Mucosa of descending colon (tissue), 3 donors: ENCODE data around the gene NRG4. TPM values are rescaled to one million over a fixed set of nuclear protein-coding genes. Genes with fewer than 3 reads are reported as not detected.
"Not testable (repeated sequence)": the region's sequence is repeated elsewhere in the genome, so short reads cannot be mapped to it uniquely, and the experiment has no call there.

Experiments used
- ATAC-seq: fragments of 200-7000 bp; cut with Tn5 transposase; one replicate; pipeline ENCODE4 v1.9.1; 2020; ENCODE audit warnings: mild to moderate bottlenecking, moderate library complexity
- DNase-seq, 3 donors: peaks; one replicate each; pipeline ENCODE4 v3.0.0-alpha.2; 2020
- H3K36me3 ChIP-seq: fragments of 200-600 bp; one replicate; pipeline ENCODE4 v1.8.0; 2021; ENCODE audit warnings: low read depth, mild to moderate bottlenecking
- H3K4me1 ChIP-seq: fragments of 200-600 bp; one replicate; pipeline ENCODE4 v1.8.0; 2021; ENCODE audit warnings: low read depth, mild to moderate bottlenecking
- H3K4me3 ChIP-seq: fragments of 200-600 bp; one replicate; pipeline ENCODE4 v1.8.0; 2021; ENCODE audit warnings: mild to moderate bottlenecking
- H3K9me3 ChIP-seq: fragments of 200-600 bp; one replicate; pipeline ENCODE4 v1.8.0; 2021; ENCODE audit warnings: mild to moderate bottlenecking
- CTCF ChIP-seq: fragments of 200-600 bp; IDR thresholded peaks from one replicate; pipeline ENCODE4 v1.8.0; 2022; ENCODE audit warnings: antibody characterized with exemption, mild to moderate bottlenecking
- intact Hi-C, 2 donors: fragments of 100-400 bp; cut with DNase I in 1 of 2; cut with micrococcal nuclease in 1 of 2; formaldehyde crosslinking; loops; one replicate each; pipeline versions ENCODE4 v1.11.0 to v1.11.1; 2022; cut with DNase I, micrococcal nuclease
- total RNA-seq, 3 donors: library from RNA; stranded (reverse); fragmentation: NEBNext Ultra II Directional in 2 of 3; extraction: Animal tissue kit (Norgen Biotek cat#: 25700) in 2 of 3; gene quantifications; one replicate each; pipeline versions ENCODE4 v1.2.1 to v1.2.4, GENCODE V29; 2021 to 2023
- donor health status: DM: no; HTN: no; CAD: no; lungs with moderate emphysema.
- donor health status: DM: no; HTN: no; CAD: no.
- donor health status: DM: no; HTN: yes; CAD: no.

NRG4 gene
- total RNA-seq, 3 donors from 2014 or later: 0.95 to 3.3 (median 3.1) TPM

GRCh38 chr15:75916978-75917377 lies 95.2 kb downstream of the NRG4 start:
- Histone ChIP-seq H3K9me3 (no peaks in the 10 kb centered on the region), H3K4me1 (peaks cover 2% of the 10 kb centered on the region), H3K4me3 (no peak overlapping the region), H3K36me3 (no peaks in the 10 kb centered on the region)
- intact Hi-C loops: no loop called here
- no peak for DNase-seq
- no peak for TF ChIP-seq CTCF
- ATAC-seq: no peak

GRCh38 chr15:75910355-75910754 lies 101.9 kb downstream of the NRG4 start:
- H3K36me3 ChIP-seq, DNase-seq, ATAC-seq, H3K4me3 ChIP-seq, H3K4me1 ChIP-seq, intact Hi-C loops, H3K9me3 ChIP-seq: not testable (repeated sequence)

GRCh38 chr15:75905231-75905630 lies 107.0 kb downstream of the NRG4 start:
- Histone ChIP-seq H3K9me3 (no peaks in the 10 kb centered on the region), H3K4me3 (no peak overlapping the region)
- intact Hi-C loops: no loop called here

GRCh38 chr15:75903331-75904239 lies 108.6 kb downstream of the NRG4 start, which contains the start of gene FBXO22:
Gene FBXO22, plus strand, starts transcription at chr15:75903878. Its CDS starts 86 bp downstream, at chr15:75903964.
- Histone ChIP-seq H3K4me3 (peak within 1 kb of the TSS; percentile 79), H3K9me3 (no peaks in the 10 kb centered on the region), H3K36me3 (no peaks in the 10 kb centered on the region), H3K4me1 (peaks cover 15% of the 10 kb centered on the region)
- no peak for TF ChIP-seq CTCF
- intact Hi-C loops: no loop called here
- DNase-seq (peak; percentile 94 to 95 (median 95)), ATAC-seq (peak; percentile 99)

More at GRCh38 chr15:75905231-75905630, 107.0 kb downstream of the NRG4 start:
- Histone ChIP-seq H3K36me3 (no peaks in the 10 kb centered on the region), H3K4me1 (peaks cover 15% of the 10 kb centered on the region)
- no peak for TF ChIP-seq CTCF
- no peak for DNase-seq
- no peak for ATAC-seq

GRCh38 chr15:75902129-75902557 lies 110.1 kb downstream of the NRG4 start:
- Histone ChIP-seq H3K9me3 (no peaks in the 10 kb centered on the region), H3K4me3 (no peak overlapping the region), H3K36me3 (no peaks in the 10 kb centered on the region), H3K4me1 (peaks cover 15% of the 10 kb centered on the region)
- intact Hi-C loops: no loop called here
- no peak for ATAC-seq
- no peak for TF ChIP-seq CTCF
- DNase-seq: no peak

GRCh38 chr15:75900577-75900976 lies 111.6 kb downstream of the NRG4 start:
- Histone ChIP-seq H3K4me3 (no peak overlapping the region), H3K9me3 (no peaks in the 10 kb centered on the region), H3K4me1 (peaks cover 15% of the 10 kb centered on the region), H3K36me3 (no peaks in the 10 kb centered on the region)
- intact Hi-C loops: no loop called here
- no peak for DNase-seq
- no peak for ATAC-seq
- TF ChIP-seq CTCF: no peak
